ENCODE data around the gene APOL2.

- no peak for TF ChIP-seq EZH2phosphoT487 (IDR thresholded peaks at IDR 0.05; ENCODE audit: borderline replicate concordance, low read depth, low read length)
- TF ChIP-seq CTCF (conservative IDR thresholded peaks at IDR 0.05; ENCODE audit: low read length): no peak
Observed at GRCh38 chr22:36226189-36226588, 13.1 kb downstream of the APOL2 start.
